ENCODE measurements around the gene CHST5. TPM values are rescaled to one million over a fixed set of nuclear protein-coding genes. Genes with fewer than 3 reads are reported as not detected.
A peak's percentile ranks its signal among the peaks of the same experiment; 100 is the strongest.

CHST5 gene
- total and polyA plus RNA-seq, 2 of the 13 experiments (the other 11 are each of a cell fraction or from before 2014, with no cell fraction given), result 0.05 TPM; not detected in 1

- TF ChIP-seq CSRNP1 (CRISPR knock-in tag; IDR thresholded peaks at IDR 0.05), result peak; percentile 71; the same call in 1 of the 2 replicates
- peak; percentile 89; the same call in 1 of the 2 replicates for TF ChIP-seq MAF1 (CRISPR knock-in tag; IDR thresholded peaks at IDR 0.05; ENCODE audit: borderline replicate concordance)
- peak; percentile 58; the same call in 1 of the 2 replicates for TF ChIP-seq ZNF580 (CRISPR knock-in tag; IDR thresholded peaks at IDR 0.05; ENCODE audit: borderline replicate concordance, low read depth)
- no peak for TF ChIP-seq NFE2L2 (IDR thresholded peaks at IDR 0.05; ENCODE audit: low read length)
- TF ChIP-seq MXI1 (IDR thresholded peaks at IDR 0.05; ENCODE audit: borderline replicate concordance, low read depth, low read length), result peak; percentile 80; the same call in 1 of the 3 replicates
- 0 out of 2 replicates have a peak, but pooled peaks have one; percentile 81 for TF ChIP-seq ZNF367 (CRISPR knock-in tag; IDR thresholded peaks at IDR 0.05; ENCODE audit: borderline replicate concordance)
- TF ChIP-seq ISX (CRISPR knock-in tag; conservative IDR thresholded peaks at IDR 0.05), result 0 out of 2 replicates have a peak, but pooled peaks have one; percentile 80
- peak; percentile 66 for TF ChIP-seq ZFP36L1 (CRISPR knock-in tag; IDR thresholded peaks at IDR 0.05)
- TF ChIP-seq SALL1 (CRISPR knock-in tag; IDR thresholded peaks at IDR 0.05), result peak; percentile 84
- peak; percentile 71; the same call in 1 of the 2 replicates for TF ChIP-seq KDM5B (CRISPR knock-in tag; IDR thresholded peaks at IDR 0.05; ENCODE audit: borderline replicate concordance)
- peak; percentile 96 for TF ChIP-seq ARID4A (CRISPR knock-in tag; IDR thresholded peaks at IDR 0.05; ENCODE audit: borderline replicate concordance)
- TF ChIP-seq ZNF724P (CRISPR knock-in tag; IDR thresholded peaks at IDR 0.05; ENCODE audit: borderline replicate concordance), result peak; percentile 80; the same call in 1 of the 2 replicates
- TF ChIP-seq ZNF205 (CRISPR knock-in tag; IDR thresholded peaks at IDR 0.05), result peak; percentile 13; the same call in 1 of the 2 replicates
- peak; percentile 50 for TF ChIP-seq HNRNPK (IDR thresholded peaks at IDR 0.05; ENCODE audit: low read depth, low read length, poor library complexity, severe bottlenecking)
- TF ChIP-seq ZMYM4 (CRISPR knock-in tag; IDR thresholded peaks at IDR 0.05), result peak; percentile 77
- peak; percentile 82 for TF ChIP-seq ZNF138 (CRISPR knock-in tag; IDR thresholded peaks at IDR 0.05; ENCODE audit: low read depth)
- no peak for TF ChIP-seq PAF1 (CRISPR knock-in tag; IDR thresholded peaks at IDR 0.05)
- peak; percentile 84 for TF ChIP-seq KMT2A (CRISPR knock-in tag; IDR thresholded peaks at IDR 0.05)
- peak; percentile 33; the same call in 1 of the 2 replicates for TF ChIP-seq RAD21 (CRISPR knock-in tag; IDR thresholded peaks at IDR 0.05)
- peak; percentile 84 for TF ChIP-seq KAT8 (CRISPR knock-in tag; IDR thresholded peaks at IDR 0.05)
- peak; percentile 46; the same call in 1 of the 2 replicates for TF ChIP-seq CHD2 (IDR thresholded peaks at IDR 0.05; ENCODE audit: low read depth, low read length)
- TF ChIP-seq RFX1 (IDR thresholded peaks at IDR 0.05), result peak; percentile 81
- peak; percentile 30; the same call in 1 of the 2 replicates for TF ChIP-seq ZNF557 (CRISPR knock-in tag; IDR thresholded peaks at IDR 0.05)
These were observed 30.3 kb upstream of the CHST5 start, which contains the start of gene GABARAPL2 (continued) for GRCh38 chr16:75566040-75566757.

Measured in HepG2 (cell line).